CD4-positive, alpha-beta T cell treated with Interleukin-6 at 100 ng/mL for 8 hours (primary cell): ENCODE measurements around the gene MRGPRE.

Experiments used
- DNase-seq: peaks from one replicate; pipeline ENCODE4 v3.0.0-alpha.2; 2020; ENCODE audit warnings: mixed read lengths, low spot score

MRGPRE gene

GRCh38 chr11:3178349-3178748, 53.9 kb downstream of the MRGPRE start:
- no peak for DNase-seq

GRCh38 chr11:3177931-3178330, 54.3 kb downstream of the MRGPRE start:
- DNase-seq = no peak
